Stimulated activated CD8-positive, alpha-beta memory T cell treated with anti-CD3 and anti-CD28 coated beads, Interleukin-12 subunit alpha, Interleukin-12 subunit beta, amount 100 ng/mL, for 24 hours (primary cell): ENCODE data around the gene AIG1.
"Not testable (repeated sequence)": the region's sequence is repeated elsewhere in the genome, so short reads cannot be mapped to it uniquely, and the experiment has no call there.

Source experiments
- DNase-seq: peaks from one replicate; pipeline ENCODE4 v3.0.0-alpha.2; 2020; ENCODE audit errors: extremely low read depth

Gene AIG1

DNA sequence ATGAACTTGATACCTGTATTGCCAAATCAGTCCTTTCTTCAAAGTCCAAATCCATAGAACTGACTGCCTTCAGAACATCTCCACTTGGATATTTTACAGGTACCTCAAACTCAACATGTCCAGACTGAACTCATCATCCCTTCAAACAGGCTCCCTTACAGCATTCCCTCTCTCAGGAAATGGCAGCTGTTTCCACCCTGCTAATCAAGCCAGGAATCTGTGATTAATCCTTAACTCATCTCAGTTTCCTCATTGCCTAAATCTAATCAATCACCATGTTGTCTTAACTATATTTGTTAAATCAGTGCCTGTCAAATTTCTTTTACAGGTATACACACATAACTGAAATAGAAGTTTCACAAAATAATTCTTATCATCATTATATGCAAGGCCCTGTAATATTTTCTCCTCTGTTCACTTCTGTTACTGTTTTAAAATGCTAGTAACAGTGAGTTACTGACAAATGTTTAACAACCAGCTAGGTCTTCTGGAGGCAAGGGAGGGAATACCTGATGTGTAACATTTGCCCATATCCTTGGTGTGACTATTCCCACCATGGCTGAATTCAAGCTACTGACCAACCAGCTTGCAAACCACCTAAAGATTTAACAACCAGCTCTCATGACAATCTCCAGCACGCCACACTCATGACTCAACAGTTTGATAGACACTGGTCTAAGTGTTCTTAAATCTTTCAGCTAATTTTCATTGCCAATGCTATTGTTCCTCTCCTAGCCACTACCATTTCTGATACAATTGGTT, 264.9 kb downstream of the AIG1 start:
- DNase-seq = no peak

- no peak for DNase-seq
Measured at GRCh38 chr6:143328876-143329275, 268.2 kb downstream of the AIG1 start.

- DNase-seq = no peak
Measured at GRCh38 chr6:143329323-143329722, 268.6 kb downstream of the AIG1 start.

DNA sequence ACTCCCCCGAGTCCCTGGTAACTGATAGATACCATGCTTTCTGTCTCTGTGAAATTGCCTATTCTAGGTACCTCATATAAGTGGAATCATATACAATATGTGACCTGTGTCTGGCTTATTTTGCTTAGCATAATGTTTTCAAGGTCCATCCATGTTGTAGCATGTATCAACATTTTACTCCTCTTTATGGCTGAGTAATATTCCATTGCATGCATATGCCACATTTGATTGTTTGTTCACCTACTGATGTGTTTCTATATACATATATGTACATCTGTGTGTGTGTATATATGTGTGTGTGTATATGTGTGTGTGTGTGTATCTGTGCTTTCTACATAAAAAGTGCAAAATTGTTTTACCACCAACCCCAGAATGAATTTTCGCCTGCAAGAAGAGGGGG, 270.7 kb downstream of the AIG1 start:
- DNase-seq = no peak

DNA sequence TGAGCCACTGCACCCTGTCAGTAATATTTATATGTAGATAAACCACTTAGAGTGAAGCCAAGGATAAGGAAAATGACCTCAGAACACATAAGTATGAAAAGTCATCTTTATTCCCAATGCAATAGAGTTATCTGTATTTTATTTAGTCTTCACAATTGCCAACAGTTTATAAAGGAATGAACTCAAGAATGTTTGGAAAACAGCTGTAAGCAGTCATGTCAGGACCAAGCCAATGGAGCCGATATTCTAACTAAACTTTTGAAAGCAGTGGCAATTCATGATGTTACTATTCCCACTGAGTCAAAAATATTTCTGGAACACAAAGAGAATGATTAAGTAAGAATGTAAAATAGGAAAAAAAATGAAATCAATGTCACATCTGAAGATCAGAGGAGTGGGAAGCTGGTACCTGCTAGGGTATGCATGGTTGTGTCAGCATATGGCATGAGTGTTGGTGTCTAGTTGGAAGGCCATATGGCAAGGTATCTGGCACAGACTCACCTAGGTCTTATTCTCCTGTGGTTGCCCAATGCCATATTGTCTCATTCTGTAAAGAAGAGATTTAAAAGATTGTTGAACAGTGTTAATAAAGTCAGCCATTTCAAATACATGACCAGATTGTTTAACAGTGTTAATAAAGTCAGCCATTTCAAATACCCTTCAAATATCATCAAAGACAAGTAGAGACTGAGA, 271.6 kb downstream of the AIG1 start:
- DNase-seq = no peak

DNA sequence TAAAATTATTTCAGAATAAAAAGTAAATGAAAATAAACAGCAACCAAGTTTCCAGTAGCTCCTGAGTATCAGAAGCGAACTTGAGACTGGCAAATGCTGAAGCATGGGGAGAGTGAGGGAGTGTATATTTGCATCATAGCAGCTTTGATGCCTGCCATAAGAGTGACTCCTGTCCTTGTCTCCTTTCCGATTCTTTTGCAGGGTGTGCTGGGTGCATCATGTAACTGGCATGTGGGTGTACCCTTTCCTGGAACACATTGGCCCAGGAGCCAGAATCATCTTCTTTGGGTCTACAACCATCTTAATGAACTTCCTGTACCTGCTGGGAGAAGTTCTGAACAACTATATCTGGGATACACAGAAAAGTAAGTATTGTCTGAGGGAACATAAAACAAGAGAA, 272.4 kb downstream of the AIG1 start:
- no peak for DNase-seq

DNA sequence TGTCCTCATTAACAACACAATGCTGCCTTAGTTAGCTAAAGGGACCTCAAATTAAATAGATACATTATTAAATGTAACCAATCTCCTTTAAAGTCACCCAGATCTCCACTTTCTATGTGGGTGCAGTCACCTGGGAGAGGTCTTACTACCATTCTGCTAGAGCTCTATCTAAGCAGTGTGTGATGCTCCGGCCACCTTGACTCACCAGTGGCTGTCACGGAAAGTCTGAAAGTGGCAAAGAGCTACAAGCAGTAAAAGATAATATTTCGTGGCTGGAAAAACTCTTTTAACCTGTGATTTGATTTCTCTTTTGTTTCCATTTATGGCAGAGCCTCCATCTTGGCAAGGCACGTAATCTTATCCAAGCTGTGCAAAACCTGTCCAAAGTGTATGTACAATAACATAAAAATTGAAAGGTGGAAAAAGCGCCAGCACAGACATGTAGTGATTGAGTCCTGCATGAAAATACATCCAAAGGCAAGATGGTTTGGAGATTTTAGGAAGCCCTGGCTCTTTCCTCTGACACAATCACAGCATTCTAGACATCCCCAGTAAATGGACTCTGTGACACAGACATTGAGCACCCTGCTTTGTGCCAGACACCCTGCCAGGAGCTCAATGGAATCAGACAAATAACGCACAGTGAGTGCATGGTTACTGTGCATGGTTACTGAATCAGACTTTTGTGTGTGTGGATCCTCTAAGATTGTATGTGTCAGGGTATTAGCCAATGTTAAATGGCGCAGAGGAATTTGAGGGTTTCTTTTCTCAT, 273.2 kb downstream of the AIG1 start:
- no peak for DNase-seq

DNA sequence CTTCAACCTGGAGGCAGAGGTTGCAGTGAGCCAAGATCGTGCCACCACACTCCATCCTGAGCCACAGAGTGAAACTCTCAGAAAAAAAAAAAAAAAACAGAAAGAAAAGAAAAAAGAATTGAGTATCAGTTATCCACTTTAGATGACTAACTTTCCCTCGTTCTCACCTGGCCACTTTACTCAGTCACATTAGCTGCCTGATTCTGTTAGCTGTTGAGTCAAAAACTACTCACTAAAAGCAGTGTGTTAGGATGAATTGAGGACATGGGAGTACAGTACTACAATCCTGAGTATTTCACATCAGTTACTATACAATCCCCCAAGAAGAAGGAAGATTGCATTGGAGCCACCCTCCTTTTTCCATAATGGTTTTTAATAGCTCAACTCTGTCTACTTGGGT, 275.2 kb downstream of the AIG1 start:
- DNase-seq = no peak

DNA sequence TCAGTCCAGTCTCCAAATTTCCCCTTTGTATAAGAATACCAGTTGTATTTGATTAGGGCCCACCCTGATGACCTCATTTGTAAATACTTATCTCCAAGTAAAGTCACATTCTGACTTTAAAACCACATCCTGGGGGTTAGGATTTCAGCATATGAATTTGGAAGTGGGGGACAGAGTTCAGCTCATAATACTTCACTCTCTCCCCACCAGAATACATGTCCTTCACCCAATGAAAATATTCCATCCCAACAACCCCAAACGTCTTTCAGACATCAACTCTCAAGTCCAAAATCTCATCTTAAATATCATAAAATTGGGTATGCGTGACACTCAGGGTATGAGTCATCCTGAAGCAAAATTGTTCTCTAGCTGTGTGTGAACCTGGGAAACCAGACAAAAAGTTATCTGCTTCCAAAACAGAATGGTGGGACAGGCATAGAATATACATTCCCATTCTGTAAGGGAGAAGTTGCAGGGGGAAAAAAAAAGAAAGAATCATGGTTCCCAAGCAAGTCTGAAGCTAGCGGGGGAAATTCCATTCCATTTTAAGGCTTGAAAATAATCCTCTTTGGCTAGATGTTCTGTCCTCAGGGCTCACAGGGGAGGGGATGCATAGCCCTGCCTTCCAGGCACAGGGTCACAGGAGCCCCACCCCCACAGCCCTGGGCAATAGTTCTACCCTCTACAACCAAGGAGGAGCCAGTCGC, 275.9 kb downstream of the AIG1 start:
- no peak for DNase-seq

DNA sequence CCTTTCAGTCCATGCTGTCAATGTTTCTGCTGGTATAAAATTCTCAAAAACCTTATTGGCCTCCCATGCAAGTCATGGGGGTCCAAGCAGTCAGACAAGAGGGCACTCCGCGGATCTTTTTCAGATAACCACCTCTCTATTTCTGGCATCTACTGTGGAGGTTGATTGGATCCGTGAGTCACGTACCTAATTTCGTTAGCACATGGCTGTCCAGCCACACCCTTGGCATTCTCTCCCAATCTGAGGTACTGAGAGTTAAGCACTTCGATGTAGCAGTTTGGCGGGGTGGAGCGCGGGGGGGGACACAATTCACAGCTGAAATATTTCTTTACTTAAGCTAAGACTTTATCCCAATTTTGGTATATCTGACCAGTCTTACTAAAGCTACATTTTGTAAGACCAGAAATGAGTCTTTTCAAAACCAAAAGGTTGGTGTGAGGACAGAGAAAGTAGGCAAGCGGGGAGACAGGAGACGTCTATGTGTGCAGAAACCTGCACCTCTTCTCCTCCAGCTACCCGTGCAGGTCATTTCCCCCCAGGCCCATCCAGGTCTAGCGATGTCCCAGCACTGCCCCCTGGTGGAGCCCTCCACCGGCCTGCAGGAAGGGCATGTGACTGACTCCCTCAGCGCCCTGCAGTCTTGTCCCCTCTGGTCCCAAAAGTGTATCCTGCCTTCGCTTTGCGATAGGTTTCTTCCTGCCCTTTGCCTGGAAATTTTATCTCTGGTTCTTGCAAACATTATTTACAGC, 276.7 kb downstream of the AIG1 start:
- DNase-seq = peak; percentile 23

GRCh38 chr6:143339223-143339622, 278.5 kb downstream of the AIG1 start:
- no peak for DNase-seq

DNA sequence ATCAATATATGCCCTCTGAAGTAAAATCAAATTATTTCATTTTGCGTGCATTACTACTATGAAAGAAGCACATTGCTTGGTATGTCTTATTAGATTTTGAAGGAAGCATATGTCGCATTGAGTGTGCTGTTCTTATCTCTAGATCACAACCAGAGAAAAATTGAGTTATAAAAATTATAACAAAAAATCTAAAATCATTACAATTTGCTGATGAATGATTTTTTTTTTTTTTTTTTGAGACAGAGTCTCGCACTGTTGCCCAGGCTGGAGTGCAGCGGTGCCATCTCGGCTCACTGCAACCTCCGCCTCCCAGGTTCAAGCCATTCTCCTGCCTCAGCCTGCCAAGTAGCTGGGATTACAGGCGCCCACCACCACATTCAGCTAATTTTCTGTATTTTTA, 284.8 kb downstream of the AIG1 start:
- not testable (repeated sequence) for DNase-seq

DNA sequence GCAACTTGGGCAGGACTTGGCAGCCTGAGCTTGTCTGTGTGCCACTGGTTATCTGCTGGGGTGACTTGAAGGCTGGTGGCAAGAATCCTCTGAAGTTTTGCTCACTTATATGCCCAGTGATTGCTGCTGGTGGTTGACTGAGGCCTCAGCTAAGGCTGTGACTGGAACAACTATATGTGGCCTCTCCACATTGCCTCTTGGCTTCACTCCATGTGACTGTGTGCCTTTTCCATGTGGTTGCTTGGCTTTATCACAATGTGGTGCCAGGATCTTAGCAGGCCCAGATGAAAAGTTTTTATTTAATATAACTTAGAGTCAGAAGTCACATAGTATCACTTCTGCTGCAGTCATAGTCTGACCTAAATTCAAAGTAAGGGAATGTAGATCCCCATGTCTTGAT, 285.3 kb downstream of the AIG1 start:
- no peak for DNase-seq

DNA sequence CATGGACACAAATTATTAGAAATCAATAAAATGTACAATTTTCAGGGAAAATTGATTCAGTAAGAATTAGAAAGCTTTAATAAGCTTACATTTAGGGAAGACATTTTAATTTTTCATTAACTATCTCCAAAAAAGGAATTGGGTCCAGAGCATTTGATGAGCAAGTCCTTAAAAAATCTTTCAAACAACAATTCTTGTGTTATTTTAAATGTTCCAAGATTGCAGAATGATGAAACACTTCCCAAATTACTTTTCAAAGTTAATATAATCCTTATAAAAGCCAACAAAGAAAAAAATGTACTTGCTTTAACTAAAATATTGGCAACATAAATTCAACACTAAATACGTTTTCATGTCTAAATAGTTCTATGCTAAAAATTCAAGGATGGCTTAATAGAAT, 287.8 kb downstream of the AIG1 start:
- no peak for DNase-seq

GRCh38 chr6:143349530-143349929, 288.8 kb downstream of the AIG1 start:
- DNase-seq = no peak

DNA sequence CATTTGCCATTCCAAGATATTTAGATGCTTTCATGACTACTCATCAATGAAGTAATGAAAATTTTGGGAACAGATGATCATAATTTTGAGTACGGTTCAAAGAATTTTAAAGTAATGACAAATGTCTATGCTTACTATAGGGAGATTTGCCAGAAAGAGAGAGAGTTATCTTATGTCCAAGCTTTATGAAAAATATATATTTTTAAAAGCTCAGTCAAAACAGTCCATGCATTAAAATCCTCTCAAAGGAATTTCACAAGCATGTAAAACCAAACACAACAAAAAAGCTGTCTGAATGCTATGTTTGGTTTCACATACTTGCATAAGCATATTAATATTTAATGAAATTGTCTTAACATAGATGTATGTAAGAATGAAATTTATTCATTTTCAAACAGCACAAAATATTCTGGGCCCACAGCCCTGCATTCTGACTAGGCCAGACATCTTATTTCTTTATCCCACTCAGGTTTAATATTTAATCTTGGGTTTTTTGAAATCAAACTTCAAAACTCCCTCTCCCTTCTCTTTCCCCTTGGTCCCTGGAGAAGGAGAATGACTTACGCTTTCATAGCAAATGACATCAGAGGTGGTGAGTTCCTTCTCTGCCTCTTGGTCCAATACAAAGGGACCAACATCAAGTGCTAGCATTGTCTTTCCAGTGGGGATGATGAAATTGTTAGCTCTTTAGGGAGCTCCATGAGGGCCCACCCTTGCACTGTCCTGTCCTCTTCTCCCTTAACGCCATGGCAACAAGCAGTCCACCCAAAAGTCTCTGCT, 295.6 kb downstream of the AIG1 start:
- no peak for DNase-seq

GRCh38 chr6:143357152-143357551, 296.5 kb downstream of the AIG1 start:
- no peak for DNase-seq

DNA sequence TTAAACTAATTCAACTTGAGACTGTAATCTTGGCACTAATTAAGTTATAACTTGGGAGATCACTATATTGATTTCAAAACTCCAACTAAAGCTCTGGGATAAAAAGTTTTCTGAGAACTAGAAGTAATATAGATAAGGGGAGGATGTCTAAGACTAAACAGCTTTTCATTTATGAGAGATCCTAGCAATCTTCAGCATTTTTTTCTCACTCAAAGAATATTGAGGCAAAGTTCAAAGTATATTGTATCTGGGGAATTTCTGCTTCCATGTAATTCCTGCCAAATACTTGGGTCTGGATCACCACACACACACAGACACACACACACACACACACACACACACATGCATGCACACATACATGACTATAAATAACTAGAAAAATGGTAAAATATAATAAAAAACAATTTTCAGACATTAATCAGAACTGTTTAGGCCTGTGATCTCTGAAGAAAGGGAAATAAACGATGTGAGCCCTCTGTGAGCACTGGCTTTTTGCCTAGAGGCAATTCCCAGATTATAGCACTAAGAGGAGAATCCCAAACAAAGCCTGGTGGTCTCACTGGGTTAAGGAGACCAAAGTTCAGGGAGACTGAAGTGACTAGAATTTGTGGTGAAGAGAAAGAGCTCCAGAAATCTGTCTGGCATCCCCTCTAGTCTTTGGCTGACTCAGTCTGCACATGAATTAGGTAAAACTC, 297.0 kb downstream of the AIG1 start:
- DNase-seq = no peak

DNA sequence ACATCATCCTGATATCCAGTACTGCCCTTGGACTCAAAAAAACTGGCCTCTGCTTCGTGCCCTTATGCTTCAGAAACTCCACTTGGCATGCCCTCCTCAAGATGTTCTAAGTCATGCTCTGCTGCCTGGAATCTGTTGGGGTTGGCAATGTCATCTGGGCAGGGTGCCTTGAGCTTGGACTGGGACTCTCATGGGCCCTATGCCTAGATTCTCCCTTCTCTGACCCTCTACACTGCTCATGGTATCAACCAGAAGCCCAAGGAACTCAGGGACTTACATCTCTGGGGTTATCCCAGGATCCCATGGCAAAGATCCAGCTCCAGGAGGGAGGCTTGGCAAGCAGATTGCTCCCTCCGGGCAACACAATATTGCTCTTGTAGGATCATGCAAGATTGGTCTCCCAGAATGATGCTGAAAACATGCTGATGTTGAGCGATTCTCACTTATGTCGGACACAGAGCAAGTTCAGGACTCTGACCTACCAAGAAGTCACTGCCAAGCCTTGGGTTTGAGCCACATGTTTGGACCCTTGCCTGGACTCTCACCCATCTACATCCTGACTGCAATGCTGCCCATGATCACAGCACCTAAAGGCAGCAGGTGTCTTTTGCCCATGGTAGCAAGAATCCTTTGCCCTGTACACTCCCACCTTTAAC, 301.0 kb downstream of the AIG1 start:
- no peak for DNase-seq

DNA sequence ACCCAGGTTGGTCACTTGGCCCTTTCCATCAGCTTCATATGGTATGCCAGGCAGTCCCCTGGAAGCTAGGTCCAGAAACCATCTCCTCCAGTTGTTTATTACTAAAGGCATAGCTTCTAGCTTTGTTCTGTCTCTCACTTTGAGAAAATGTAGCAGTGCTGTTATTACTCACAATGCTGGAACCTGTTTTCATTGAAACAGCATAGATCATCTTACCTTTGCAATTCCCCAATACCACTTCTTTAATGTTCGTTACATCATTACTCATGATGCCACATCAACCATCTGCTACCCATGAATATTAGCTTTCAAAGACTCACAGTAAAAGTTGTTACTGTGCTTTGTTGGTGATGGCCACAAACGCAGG, 301.5 kb downstream of the AIG1 start:
- no peak for DNase-seq
